Spleen (tissue), 7 donors: ENCODE results near the gene TMEM40.

ENCODE experiments used
- POLR2A ChIP-seq, 3 donors: fragments of 450-650 bp; IDR thresholded peaks; one replicate each; pipeline ENCODE4 v1.5.1; 2017; ENCODE audit warnings: antibody characterized with exemption in 3 of 3, mild to moderate bottlenecking in 1 of 3
- POLR2AphosphoS5 ChIP-seq, 3 donors: sonication (generic); formaldehyde crosslinking; IDR thresholded peaks; one replicate each; pipeline ENCODE4 v1.5.1; 2017; ENCODE audit warnings: antibody characterized with exemption in 3 of 3
- TF ChIP-seq, protein P1 (sequence below), 11 experiments: fragments of 200-600 bp in 7 of 11; fragments of 450-650 bp in 4 of 11; sonication (generic) in 4 of 11; IDR thresholded peaks in 8 of 11; conservative IDR thresholded peaks in 3 of 11; 1 replicate in 7 of 11; 2 replicates in 4 of 11; pipeline versions ENCODE4 v1.4.0 to v1.8.0; 2016 to 2021; ENCODE audit warnings: antibody characterized with exemption in 11 of 11, inconsistent platforms in 4 of 11, mild to moderate bottlenecking in 1 of 11
- donor health status: DM: no; HTN: no; CAD: no; lungs with moderate emphysema.
- donor health status: DM: no; HTN: no; CAD: no.
- donor health status: DM: no; HTN: no; CAD: no.

DNA sequence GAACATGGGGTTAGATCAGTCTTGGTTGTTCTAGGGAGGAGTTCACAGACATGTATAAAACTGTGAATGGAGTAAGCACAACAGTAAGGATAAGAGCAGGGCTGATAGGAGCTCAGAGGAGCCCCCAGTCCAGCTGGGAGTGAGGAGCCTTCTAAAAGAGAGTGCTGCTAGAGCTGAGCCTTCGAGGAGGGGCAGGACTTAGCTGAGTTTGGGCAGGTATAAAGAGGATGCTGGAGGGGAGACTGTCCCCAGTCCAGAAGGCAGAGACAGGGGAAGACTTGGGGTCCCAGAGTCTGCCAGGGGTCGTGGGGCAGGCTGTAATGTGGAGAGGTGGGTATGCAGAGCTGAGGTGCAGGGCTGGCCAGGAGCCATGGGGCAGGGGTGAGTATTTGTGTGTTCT lies 49.5 kb upstream of the TMEM40 start:
- TF ChIP-seq, protein P1, sequence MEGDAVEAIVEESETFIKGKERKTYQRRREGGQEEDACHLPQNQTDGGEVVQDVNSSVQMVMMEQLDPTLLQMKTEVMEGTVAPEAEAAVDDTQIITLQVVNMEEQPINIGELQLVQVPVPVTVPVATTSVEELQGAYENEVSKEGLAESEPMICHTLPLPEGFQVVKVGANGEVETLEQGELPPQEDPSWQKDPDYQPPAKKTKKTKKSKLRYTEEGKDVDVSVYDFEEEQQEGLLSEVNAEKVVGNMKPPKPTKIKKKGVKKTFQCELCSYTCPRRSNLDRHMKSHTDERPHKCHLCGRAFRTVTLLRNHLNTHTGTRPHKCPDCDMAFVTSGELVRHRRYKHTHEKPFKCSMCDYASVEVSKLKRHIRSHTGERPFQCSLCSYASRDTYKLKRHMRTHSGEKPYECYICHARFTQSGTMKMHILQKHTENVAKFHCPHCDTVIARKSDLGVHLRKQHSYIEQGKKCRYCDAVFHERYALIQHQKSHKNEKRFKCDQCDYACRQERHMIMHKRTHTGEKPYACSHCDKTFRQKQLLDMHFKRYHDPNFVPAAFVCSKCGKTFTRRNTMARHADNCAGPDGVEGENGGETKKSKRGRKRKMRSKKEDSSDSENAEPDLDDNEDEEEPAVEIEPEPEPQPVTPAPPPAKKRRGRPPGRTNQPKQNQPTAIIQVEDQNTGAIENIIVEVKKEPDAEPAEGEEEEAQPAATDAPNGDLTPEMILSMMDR (IDR thresholded peaks at IDR 0.05 in 8 of 11, conservative IDR thresholded peaks at IDR 0.05 in 3 of 11): no peak
- TF ChIP-seq POLR2A (IDR thresholded peaks at IDR 0.05) (no peak), POLR2AphosphoS5 (IDR thresholded peaks at IDR 0.05) (no peak)
